SK-N-SH (cell line): ENCODE measurements around the gene FBLN7. TPM values are rescaled to one million over a fixed set of nuclear protein-coding genes. Genes with fewer than 3 reads are reported as not detected.

Experiments used
- CTCF ChIA-PET: fragments of 300-600, 350-600 bp; formaldehyde crosslinking; extraction: SDS; loops from one replicate; lab custom pipeline; 2021; lab: Yijun Ruan, JAX
- POLR2A ChIA-PET: fragments of 350-600 bp; sonication (Branson Sonifier 250); formaldehyde crosslinking; extraction: SDS; loops from one replicate; lab custom pipeline; 2020; ENCODE audit warnings: antibody characterized with exemption, inconsistent platforms; lab: Yijun Ruan, JAX
- DNase-seq: peaks from one replicate; pipeline ENCODE4 v3.0.0; 2012
- H2AFZ ChIP-seq: fragments of 200-600 bp; sonication (generic); 2 replicates; pipeline ENCODE4 v1.8.1; 2016; ENCODE audit warnings: antibody characterized with exemption, mild to moderate bottlenecking, low read depth
- H3F3A ChIP-seq: fragments of 200-600 bp; sonication (generic); replicated peaks from 2 replicates; pipeline ENCODE3; 2016; ENCODE audit warnings: antibody characterized with exemption, mild to moderate bottlenecking; ENCODE audit not compliant: insufficient read depth
- H3K27ac ChIP-seq, 2 experiments: fragments of 200-500 bp in 1 of 2; fragments of 200-600 bp in 1 of 2; sonication (Bioruptor generic) in 1 of 2; sonication (generic), shearing (Covaris generic) in 1 of 2; 2 replicates each; pipeline versions ENCODE4 v1.5.1 to v1.6.1; 2014 to 2016; ENCODE audit warnings: low read depth in 2 of 2, inconsistent platforms in 1 of 2, low read length in 1 of 2, mild to moderate bottlenecking in 1 of 2, mixed read lengths in 1 of 2
- H3K27me3 ChIP-seq: fragments of 200-600 bp; sonication (generic), shearing (Covaris generic); 2 replicates; pipeline ENCODE4 v1.6.1; 2016; ENCODE audit warnings: mixed run types; ENCODE audit not compliant: insufficient read depth
- H3K36me3 ChIP-seq, 2 experiments: fragments of 200-500 bp in 1 of 2; fragments of 200-600 bp in 1 of 2; sonication (Bioruptor generic) in 1 of 2; sonication (generic) in 1 of 2; replicated peaks in 1 of 2; 2 replicates each; pipeline versions ENCODE3 to v1.5.1; 2014 to 2016; ENCODE audit warnings: low read length in 1 of 2, mild to moderate bottlenecking in 1 of 2; ENCODE audit not compliant: insufficient read depth in 2 of 2, control insufficient read depth in 1 of 2
- H3K4me1 ChIP-seq, 2 experiments: fragments of 200-500 bp in 1 of 2; fragments of 200-600 bp in 1 of 2; sonication (Bioruptor generic) in 1 of 2; sonication (generic), shearing (Covaris generic) in 1 of 2; 2 replicates each; pipeline versions ENCODE4 v1.5.1 to v1.6.1; 2014 to 2016; ENCODE audit warnings: low read depth in 1 of 2, low read length in 1 of 2, mixed run types in 1 of 2; ENCODE audit not compliant: insufficient read depth in 2 of 2, control insufficient read depth in 1 of 2
- H3K4me2 ChIP-seq: fragments of 200-600 bp; sonication (generic), shearing (Covaris generic); 2 replicates; pipeline ENCODE4 v1.6.1; 2017; ENCODE audit warnings: mixed run types
- H3K4me3 ChIP-seq, 2 experiments: fragments of 200-500 bp in 1 of 2; fragments of 200-600 bp in 1 of 2; sonication (Bioruptor generic) in 1 of 2; sonication (generic), shearing (Covaris generic) in 1 of 2; 2 replicates each; pipeline versions ENCODE4 v1.5.1 to v1.8.1; 2014 to 2016; ENCODE audit warnings: low read depth in 2 of 2, inconsistent platforms in 1 of 2, low read length in 1 of 2, mild to moderate bottlenecking in 1 of 2, mixed read lengths in 1 of 2, moderate library complexity in 1 of 2
- H3K79me2 ChIP-seq: fragments of 200-600 bp; sonication (generic); 2 replicates; pipeline ENCODE4 v1.8.1; 2017; ENCODE audit warnings: mild to moderate bottlenecking; ENCODE audit not compliant: insufficient read depth
- H3K9ac ChIP-seq: fragments of 200-600 bp; sonication (generic); 2 replicates; pipeline ENCODE4 v1.6.1; 2017; ENCODE audit warnings: mixed run types
- H3K9me2 ChIP-seq: fragments of 200-600 bp; sonication (generic); 2 replicates; pipeline ENCODE4 v1.6.1; 2017; ENCODE audit warnings: mixed run types
- H3K9me3 ChIP-seq: fragments of 200-600 bp; sonication (generic); 2 replicates; pipeline ENCODE4 v1.6.1; 2017; ENCODE audit warnings: mixed run types, mild to moderate bottlenecking, moderate library complexity
- H4K20me1 ChIP-seq: fragments of 200-600 bp; sonication (generic); 2 replicates; pipeline ENCODE4 v1.6.1; 2017; ENCODE audit warnings: mild to moderate bottlenecking, mixed run types; ENCODE audit not compliant: insufficient read depth
- CHD2 ChIP-seq: fragments of 150-350 bp; IDR thresholded peaks from 2 replicates; pipeline ENCODE4 v1.6.1; 2018; ENCODE audit warnings: low read length; ENCODE audit not compliant: partially characterized antibody
- ELF1 ChIP-seq: IDR thresholded peaks from 2 replicates; pipeline ENCODE4 v1.4.0; 2012
- EP300 ChIP-seq, 2 experiments: IDR thresholded peaks; 2 replicates each; pipeline versions ENCODE4 v1.4.0 to v1.6.1; 2012; ENCODE audit warnings: borderline replicate concordance in 1 of 2, low read depth in 1 of 2, low read length in 1 of 2
- EZH2phosphoT487 ChIP-seq: fragments of 200-600 bp; sonication (generic); IDR thresholded peaks from 2 replicates; pipeline ENCODE4 v1.6.1; 2017; ENCODE audit warnings: low read depth, mixed run types, mild to moderate bottlenecking, antibody characterized with exemption, moderate library complexity, borderline replicate concordance
- FOXJ3 ChIP-seq: sonication (generic); formaldehyde crosslinking; IDR thresholded peaks from 2 replicates; pipeline ENCODE4 v1.5.1; 2020; ENCODE audit warnings: mild to moderate bottlenecking, missing genetic modification reagents
- GABPA ChIP-seq: IDR thresholded peaks from 2 replicates; pipeline ENCODE4 v1.4.0; 2012; ENCODE audit warnings: low read depth, mild to moderate bottlenecking
- JUND ChIP-seq: IDR thresholded peaks from 2 replicates; pipeline ENCODE4 v1.4.0; 2012
- MXI1 ChIP-seq: IDR thresholded peaks from 2 replicates; pipeline ENCODE4 v1.6.1; 2012; ENCODE audit warnings: mild to moderate bottlenecking, low read depth, low read length, improper control_type of control experiment
- NRF1 ChIP-seq: IDR thresholded peaks from 2 replicates; pipeline ENCODE4 v1.6.1; 2012; ENCODE audit warnings: low read depth, mild to moderate bottlenecking, low read length
- POLR2AphosphoS5 ChIP-seq: IDR thresholded peaks from 2 replicates; pipeline ENCODE4 v1.6.1; 2012; ENCODE audit warnings: low read depth, low read length
- RCOR1 ChIP-seq: fragments of 150-350 bp; IDR thresholded peaks from 2 replicates; pipeline ENCODE4 v1.6.1; 2017; ENCODE audit warnings: antibody characterized with exemption, low read length
- RFX5 ChIP-seq: IDR thresholded peaks from 2 replicates; pipeline ENCODE4 v1.6.1; 2012; ENCODE audit warnings: mild to moderate bottlenecking, improper control_type of control experiment, low read length
- RXRA ChIP-seq: IDR thresholded peaks from 2 replicates; pipeline ENCODE4 v1.4.0; 2012; ENCODE audit warnings: low read depth, mild to moderate bottlenecking, borderline replicate concordance
- SMC3 ChIP-seq: IDR thresholded peaks from 2 replicates; pipeline ENCODE4 v1.6.1; 2012; ENCODE audit warnings: low read depth, low read length, improper control_type of control experiment
- TAF1 ChIP-seq: IDR thresholded peaks from 2 replicates; pipeline ENCODE4 v1.6.1; 2012; ENCODE audit warnings: low read depth, mild to moderate bottlenecking, low read length, moderate library complexity, borderline replicate concordance
- TCF12 ChIP-seq: IDR thresholded peaks from 2 replicates; pipeline ENCODE4 v1.4.0; 2012
- TEAD4 ChIP-seq: IDR thresholded peaks from 2 replicates; pipeline ENCODE4 v1.4.0; 2012; ENCODE audit warnings: mild to moderate bottlenecking, borderline replicate concordance; ENCODE audit not compliant: insufficient read depth
- YY1 ChIP-seq: IDR thresholded peaks from 2 replicates; pipeline ENCODE4 v1.4.0; 2012; ENCODE audit warnings: low read depth, mild to moderate bottlenecking
- WGBS: methylation state at CpG from one replicate; pipeline ENCODE4 v1.1.6; 2017; ENCODE audit warnings: low lambda C conversion rate; 5-methylcytosine and 5-hydroxymethylcytosine counted together
- polyA plus RNA-seq, 3 experiments: library from polyadenylated mRNA; depleted of rRNA; stranded (reverse); fragments of >200 nt; gene quantifications; 2 replicates each; pipeline ENCODE4 v1.2.3, GENCODE V29; 2012
- TF ChIP-seq, protein P1 (sequence below): fragments of 200-600 bp; sonication (generic); IDR thresholded peaks from 2 replicates; pipeline ENCODE4 v1.6.1; 2017; ENCODE audit warnings: antibody characterized with exemption, mild to moderate bottlenecking, moderate library complexity
- TF ChIP-seq, protein P2 (sequence below): fragments of 150-350 bp; IDR thresholded peaks from 2 replicates; pipeline ENCODE4 v1.6.1; 2017; ENCODE audit warnings: antibody characterized with exemption, low read length, low read depth, borderline replicate concordance
- TF ChIP-seq, protein P3 (sequence below): IDR thresholded peaks from 2 replicates; pipeline ENCODE4 v1.6.1; 2012; ENCODE audit warnings: mild to moderate bottlenecking, low read depth, low read length, moderate library complexity
- TF ChIP-seq, protein P4 (sequence below): IDR thresholded peaks from 2 replicates; pipeline ENCODE4; 2012

The FBLN7 gene
- polyA plus RNA-seq, 1 of the 3 experiments (the other 2 are of a cell fraction) = 4.4 TPM

DNA sequence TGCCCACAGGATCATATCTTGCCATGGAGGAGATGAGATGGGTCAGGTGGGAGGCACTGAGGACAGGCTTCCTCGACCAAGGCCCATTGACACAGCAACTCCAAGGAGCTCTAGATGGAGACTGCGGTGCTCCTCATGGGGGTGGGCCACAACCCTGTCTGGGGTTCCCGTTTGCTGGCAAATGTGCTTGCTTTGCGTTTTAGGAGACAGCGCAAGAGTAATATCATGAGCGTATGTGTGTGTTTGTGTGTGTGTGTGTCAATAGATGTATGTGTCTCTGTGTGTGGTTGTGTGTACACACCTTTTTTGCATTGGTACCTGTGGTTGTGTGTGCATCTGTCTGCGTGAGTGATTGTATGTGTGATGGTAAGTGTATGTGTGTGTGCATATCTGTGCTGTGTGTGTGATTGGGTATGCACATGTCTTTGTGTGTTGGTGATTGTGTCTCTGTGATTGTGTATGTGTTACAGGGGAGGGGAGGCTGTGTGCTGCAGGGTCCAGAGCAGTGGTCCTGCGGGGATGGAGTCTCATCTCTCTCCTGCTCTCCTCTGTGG, 4.4 kb downstream of the FBLN7 start (continued):
- TF ChIP-seq EP300 (IDR thresholded peaks at IDR 0.05; ENCODE audit: borderline replicate concordance in 1 of 2, low read depth in 1 of 2, low read length in 1 of 2) (no peak), RXRA (no peak), EZH2phosphoT487 (no peak)

DNA sequence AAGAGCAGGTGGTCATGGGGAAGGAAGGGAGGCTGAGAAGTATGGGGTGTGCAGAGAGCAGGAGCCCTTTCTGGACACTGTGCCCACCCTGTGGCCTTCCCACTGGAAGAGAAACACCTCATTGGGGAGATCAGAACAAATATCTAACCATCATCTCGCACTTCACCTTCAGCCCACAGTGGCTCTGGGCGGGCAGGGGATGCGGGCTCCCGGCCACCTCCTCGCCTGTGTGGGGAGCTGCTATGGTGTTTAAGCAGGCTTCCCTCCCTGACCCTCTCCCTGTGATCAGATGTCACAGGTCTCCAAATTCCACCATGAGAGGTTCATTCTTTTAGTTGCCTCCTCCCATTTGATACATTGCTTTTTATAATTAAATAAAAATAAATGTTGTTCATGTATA, 5.0 kb downstream of the FBLN7 start:
- no peak overlapping the region for H3K4me2 ChIP-seq
- no peaks in the 10 kb centered on the region for H3K9me2 ChIP-seq
- H3K36me3 ChIP-seq = no peaks in the 10 kb centered on the region
- DNase-seq = no peak
- H3K9me3 ChIP-seq = no peaks in the 10 kb centered on the region
- H3K9ac ChIP-seq = no peak overlapping the region
- no peak overlapping the region for H3K27ac ChIP-seq
- H3F3A ChIP-seq = peaks cover 9% of the 10 kb centered on the region
- WGBS = 84% methylated on average over 5 of the region's 5 CpGs
- no peaks in the 10 kb centered on the region for H3K79me2 ChIP-seq
- TF ChIP-seq, protein P1, sequence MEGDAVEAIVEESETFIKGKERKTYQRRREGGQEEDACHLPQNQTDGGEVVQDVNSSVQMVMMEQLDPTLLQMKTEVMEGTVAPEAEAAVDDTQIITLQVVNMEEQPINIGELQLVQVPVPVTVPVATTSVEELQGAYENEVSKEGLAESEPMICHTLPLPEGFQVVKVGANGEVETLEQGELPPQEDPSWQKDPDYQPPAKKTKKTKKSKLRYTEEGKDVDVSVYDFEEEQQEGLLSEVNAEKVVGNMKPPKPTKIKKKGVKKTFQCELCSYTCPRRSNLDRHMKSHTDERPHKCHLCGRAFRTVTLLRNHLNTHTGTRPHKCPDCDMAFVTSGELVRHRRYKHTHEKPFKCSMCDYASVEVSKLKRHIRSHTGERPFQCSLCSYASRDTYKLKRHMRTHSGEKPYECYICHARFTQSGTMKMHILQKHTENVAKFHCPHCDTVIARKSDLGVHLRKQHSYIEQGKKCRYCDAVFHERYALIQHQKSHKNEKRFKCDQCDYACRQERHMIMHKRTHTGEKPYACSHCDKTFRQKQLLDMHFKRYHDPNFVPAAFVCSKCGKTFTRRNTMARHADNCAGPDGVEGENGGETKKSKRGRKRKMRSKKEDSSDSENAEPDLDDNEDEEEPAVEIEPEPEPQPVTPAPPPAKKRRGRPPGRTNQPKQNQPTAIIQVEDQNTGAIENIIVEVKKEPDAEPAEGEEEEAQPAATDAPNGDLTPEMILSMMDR = no peak
- TF ChIP-seq ELF1 (no peak), TCF12 (no peak), RCOR1 (no peak), JUND (no peak), NRF1 (no peak), SMC3 (no peak), FOXJ3 (CRISPR knock-in tag) (no peak), YY1 (no peak), TEAD4 (no peak), TAF1 (no peak), RXRA (no peak), MXI1 (no peak), CHD2 (no peak), RFX5 (no peak), GABPA (no peak), POLR2AphosphoS5 (no peak)
- TF ChIP-seq, protein P2, sequence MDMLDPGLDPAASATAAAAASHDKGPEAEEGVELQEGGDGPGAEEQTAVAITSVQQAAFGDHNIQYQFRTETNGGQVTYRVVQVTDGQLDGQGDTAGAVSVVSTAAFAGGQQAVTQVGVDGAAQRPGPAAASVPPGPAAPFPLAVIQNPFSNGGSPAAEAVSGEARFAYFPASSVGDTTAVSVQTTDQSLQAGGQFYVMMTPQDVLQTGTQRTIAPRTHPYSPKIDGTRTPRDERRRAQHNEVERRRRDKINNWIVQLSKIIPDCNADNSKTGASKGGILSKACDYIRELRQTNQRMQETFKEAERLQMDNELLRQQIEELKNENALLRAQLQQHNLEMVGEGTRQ = no peak
- TF ChIP-seq, protein P3, sequence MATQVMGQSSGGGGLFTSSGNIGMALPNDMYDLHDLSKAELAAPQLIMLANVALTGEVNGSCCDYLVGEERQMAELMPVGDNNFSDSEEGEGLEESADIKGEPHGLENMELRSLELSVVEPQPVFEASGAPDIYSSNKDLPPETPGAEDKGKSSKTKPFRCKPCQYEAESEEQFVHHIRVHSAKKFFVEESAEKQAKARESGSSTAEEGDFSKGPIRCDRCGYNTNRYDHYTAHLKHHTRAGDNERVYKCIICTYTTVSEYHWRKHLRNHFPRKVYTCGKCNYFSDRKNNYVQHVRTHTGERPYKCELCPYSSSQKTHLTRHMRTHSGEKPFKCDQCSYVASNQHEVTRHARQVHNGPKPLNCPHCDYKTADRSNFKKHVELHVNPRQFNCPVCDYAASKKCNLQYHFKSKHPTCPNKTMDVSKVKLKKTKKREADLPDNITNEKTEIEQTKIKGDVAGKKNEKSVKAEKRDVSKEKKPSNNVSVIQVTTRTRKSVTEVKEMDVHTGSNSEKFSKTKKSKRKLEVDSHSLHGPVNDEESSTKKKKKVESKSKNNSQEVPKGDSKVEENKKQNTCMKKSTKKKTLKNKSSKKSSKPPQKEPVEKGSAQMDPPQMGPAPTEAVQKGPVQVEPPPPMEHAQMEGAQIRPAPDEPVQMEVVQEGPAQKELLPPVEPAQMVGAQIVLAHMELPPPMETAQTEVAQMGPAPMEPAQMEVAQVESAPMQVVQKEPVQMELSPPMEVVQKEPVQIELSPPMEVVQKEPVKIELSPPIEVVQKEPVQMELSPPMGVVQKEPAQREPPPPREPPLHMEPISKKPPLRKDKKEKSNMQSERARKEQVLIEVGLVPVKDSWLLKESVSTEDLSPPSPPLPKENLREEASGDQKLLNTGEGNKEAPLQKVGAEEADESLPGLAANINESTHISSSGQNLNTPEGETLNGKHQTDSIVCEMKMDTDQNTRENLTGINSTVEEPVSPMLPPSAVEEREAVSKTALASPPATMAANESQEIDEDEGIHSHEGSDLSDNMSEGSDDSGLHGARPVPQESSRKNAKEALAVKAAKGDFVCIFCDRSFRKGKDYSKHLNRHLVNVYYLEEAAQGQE = no peak
- TF ChIP-seq, protein P4, sequence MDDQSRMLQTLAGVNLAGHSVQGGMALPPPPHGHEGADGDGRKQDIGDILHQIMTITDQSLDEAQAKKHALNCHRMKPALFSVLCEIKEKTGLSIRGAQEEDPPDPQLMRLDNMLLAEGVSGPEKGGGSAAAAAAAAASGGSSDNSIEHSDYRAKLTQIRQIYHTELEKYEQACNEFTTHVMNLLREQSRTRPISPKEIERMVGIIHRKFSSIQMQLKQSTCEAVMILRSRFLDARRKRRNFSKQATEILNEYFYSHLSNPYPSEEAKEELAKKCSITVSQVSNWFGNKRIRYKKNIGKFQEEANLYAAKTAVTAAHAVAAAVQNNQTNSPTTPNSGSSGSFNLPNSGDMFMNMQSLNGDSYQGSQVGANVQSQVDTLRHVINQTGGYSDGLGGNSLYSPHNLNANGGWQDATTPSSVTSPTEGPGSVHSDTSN = no peak
- TF ChIP-seq, all 33 proteins: peak for 0
- Histone ChIP-seq H4K20me1 (no peaks in the 10 kb centered on the region), H3K27me3 (no peaks in the 10 kb centered on the region), H3K4me3 (no peak overlapping the region), H3K4me1 (no peaks in the 10 kb centered on the region; a peak in 1 of 4 replicates), H2AFZ (no peak overlapping the region)
- POLR2A ChIA-PET = no interaction called here
- CTCF ChIA-PET = no interaction called here
